Tibial nerve (tissue), 4 donors: ENCODE results near the gene MSRB3. TPM values are rescaled to one million over a fixed set of nuclear protein-coding genes. Genes with fewer than 3 reads are reported as not detected.
"Not testable (repeated sequence)": the region's sequence is repeated elsewhere in the genome, so short reads cannot be mapped to it uniquely, and the experiment has no call there.

Experiments
- DNase-seq, 2 donors: peaks; one replicate each; pipeline ENCODE4 v3.0.0-alpha.2; 2019; ENCODE audit warnings: low spot score in 2 of 2
- H3K27ac ChIP-seq, 4 donors: fragments of 200-600 bp; sonication (generic) in 3 of 4; one replicate each; pipeline ENCODE4 v1.5.1; 2017 to 2019; ENCODE audit warnings: mild to moderate bottlenecking in 1 of 4
- H3K27me3 ChIP-seq, 2 donors: fragments of 200-600 bp; sonication (generic) in 1 of 2; one replicate each; pipeline versions ENCODE4 v1.5.1 to v1.6.0; 2017 to 2019
- H3K36me3 ChIP-seq, 3 donors: fragments of 200-600 bp; sonication (generic); one replicate each; pipeline ENCODE4 v1.5.1; 2018 to 2019
- H3K4me1 ChIP-seq, 4 donors: fragments of 200-600 bp; sonication (generic) in 3 of 4; one replicate each; pipeline ENCODE4 v1.5.1; 2017 to 2019
- H3K4me3 ChIP-seq, 4 donors: fragments of 200-600 bp; sonication (generic) in 3 of 4; one replicate each; pipeline ENCODE4 v1.5.1; 2017 to 2019; ENCODE audit warnings: mild to moderate bottlenecking in 1 of 4, moderate library complexity in 1 of 4
- H3K9me3 ChIP-seq, 4 donors: fragments of 200-600 bp; sonication (generic) in 3 of 4; one replicate each; pipeline ENCODE4 v1.5.1; 2017 to 2019
- CTCF ChIP-seq, 5 experiments: fragments of 200-600 bp in 3 of 5; fragments of 450-650 bp in 2 of 5; sonication (generic) in 3 of 5; IDR thresholded peaks; one replicate each; pipeline ENCODE4 v1.5.1; 2016 to 2019; ENCODE audit warnings: antibody characterized with exemption in 5 of 5, mild to moderate bottlenecking in 3 of 5, moderate library complexity in 2 of 5
- EP300 ChIP-seq, 2 donors: sonication (generic); formaldehyde crosslinking; IDR thresholded peaks; one replicate each; pipeline ENCODE4 v1.6.1; 2017; ENCODE audit warnings: antibody characterized with exemption in 2 of 2, mild to moderate bottlenecking in 1 of 2
- POLR2A ChIP-seq, 2 donors: fragments of 450-650 bp; IDR thresholded peaks; one replicate each; pipeline ENCODE4 v1.6.1; 2017; ENCODE audit warnings: antibody characterized with exemption in 2 of 2, mild to moderate bottlenecking in 2 of 2, moderate library complexity in 2 of 2
- WGBS, 2 donors: methylation state at CpG; one replicate each; pipeline ENCODE4 v1.1.5; 2018; 5-methylcytosine and 5-hydroxymethylcytosine counted together
- total RNA-seq, 4 donors: library from RNA; depleted of rRNA; stranded (reverse); fragments of >200 nt; gene quantifications; one replicate each; pipeline ENCODE4 v1.1.0, GENCODE V29; 2016

Gene MSRB3
- total RNA-seq, 4 donors from 2014 or later = 42.0 to 64.0 (median 47.9) TPM

- no peaks in the 10 kb centered on the region for H3K36me3 ChIP-seq
- no peak for DNase-seq
- no peaks in the 10 kb centered on the region for H3K9me3 ChIP-seq
- H3K4me1 ChIP-seq = peaks cover 0 to 4% (median 0%) of the 10 kb centered on the region in 4 donors
- no peak overlapping the region for H3K27ac ChIP-seq
- H3K4me3 ChIP-seq = no peak overlapping the region
- H3K27me3 ChIP-seq = no peaks in the 10 kb centered on the region
- TF ChIP-seq EP300 (IDR thresholded peaks at IDR 0.05) (no peak), POLR2A (IDR thresholded peaks at IDR 0.05) (no peak), CTCF (IDR thresholded peaks at IDR 0.05) (no peak)
- 90 to 91% methylated on average over 2 of the region's 2 CpGs for WGBS, 2 donors
These were observed 166.5 kb downstream of the MSRB3 start for GRCh38 chr12:65444996-65445395.

GRCh38 chr12:65446901-65447300, 168.4 kb downstream of the MSRB3 start:
- DNase-seq = no peak
- no peaks in the 10 kb centered on the region for H3K9me3 ChIP-seq
- TF ChIP-seq EP300 (IDR thresholded peaks at IDR 0.05) = no peak
- TF ChIP-seq POLR2A (IDR thresholded peaks at IDR 0.05) = no peak
- H3K27ac ChIP-seq = no peak overlapping the region
- H3K4me1 ChIP-seq = peaks cover 0 to 8% (median 0%) of the 10 kb centered on the region in 4 donors
- 78 to 93% methylated on average over 1 of the region's 1 CpG for whole genome bisulfite sequencing, 2 donors
- H3K27me3 ChIP-seq = no peaks in the 10 kb centered on the region
- no peak overlapping the region for H3K4me3 ChIP-seq
- no peaks in the 10 kb centered on the region for H3K36me3 ChIP-seq

GRCh38 chr12:65449400-65449799, 170.9 kb downstream of the MSRB3 start:
- peaks cover 0 to 6% (median 0%) of the 10 kb centered on the region in 3 donors for H3K36me3 ChIP-seq
- TF ChIP-seq POLR2A (IDR thresholded peaks at IDR 0.05) (no peak), CTCF (IDR thresholded peaks at IDR 0.05) (no peak), EP300 (IDR thresholded peaks at IDR 0.05) (no peak)
- H3K27me3 ChIP-seq = no peaks in the 10 kb centered on the region
- 87 to 100% methylated on average over 1 of the region's 1 CpG for WGBS, 2 donors
- H3K4me1 ChIP-seq = peaks cover 0 to 8% (median 0%) of the 10 kb centered on the region in 4 donors
- DNase-seq = no peak
- H3K9me3 ChIP-seq = no peaks in the 10 kb centered on the region
- H3K4me3 ChIP-seq = no peak overlapping the region
- no peak overlapping the region for H3K27ac ChIP-seq

GRCh38 chr12:65450625-65451024, 172.1 kb downstream of the MSRB3 start:
- H3K4me1 ChIP-seq = peaks cover 0 to 8% (median 0%) of the 10 kb centered on the region in 4 donors
- no peaks in the 10 kb centered on the region for H3K27me3 ChIP-seq
- no peak for DNase-seq
- WGBS, 2 donors = 63 to 66% methylated on average over 2 of the region's 2 CpGs
- no peaks in the 10 kb centered on the region for H3K9me3 ChIP-seq
- TF ChIP-seq CTCF (IDR thresholded peaks at IDR 0.05) (no peak), EP300 (IDR thresholded peaks at IDR 0.05) (no peak)
- H3K4me3 ChIP-seq = no peak overlapping the region
- no peak overlapping the region for H3K27ac ChIP-seq
- peaks cover 0 to 10% (median 0%) of the 10 kb centered on the region in 3 donors for H3K36me3 ChIP-seq

GRCh38 chr12:65454115-65454787, 175.8 kb downstream of the MSRB3 start:
- no peaks in the 10 kb centered on the region for H3K27me3 ChIP-seq
- WGBS, 2 donors = 94 to 100% methylated on average over 1 of the region's 1 CpG
- no peak for DNase-seq
- H3K4me1 ChIP-seq = peaks cover 0 to 8% (median 0%) of the 10 kb centered on the region in 4 donors
- H3K36me3 ChIP-seq = peaks cover 0 to 21% (median 0%) of the 10 kb centered on the region in 3 donors
- TF ChIP-seq EP300 (IDR thresholded peaks at IDR 0.05) = no peak
- TF ChIP-seq POLR2A (IDR thresholded peaks at IDR 0.05) = no peak
- no peak for TF ChIP-seq CTCF (IDR thresholded peaks at IDR 0.05)
- no peaks in the 10 kb centered on the region for H3K9me3 ChIP-seq
- no peak overlapping the region for H3K4me3 ChIP-seq
- no peak overlapping the region for H3K27ac ChIP-seq

GRCh38 chr12:65457341-65457740, 178.9 kb downstream of the MSRB3 start:
- H3K27me3 ChIP-seq, H3K4me1 ChIP-seq, DNase-seq, H3K27ac ChIP-seq, H3K4me3 ChIP-seq, H3K9me3 ChIP-seq: not testable (repeated sequence)
- peaks cover 0 to 21% (median 0%) of the 10 kb centered on the region in 3 donors for H3K36me3 ChIP-seq
